ENCODE data around the gene CDC42BPA. TPM values are rescaled to one million over a fixed set of nuclear protein-coding genes. Genes with fewer than 3 reads are reported as not detected.
"Not testable (repeated sequence)": the region's sequence is repeated elsewhere in the genome, so short reads cannot be mapped to it uniquely, and the experiment has no call there.

The CDC42BPA gene
- total RNA-seq, 4 donors from 2014 or later = 16.8 to 26.9 (median 22.5) TPM

- 80 to 84% methylated on average over 3 of the region's 3 CpGs for WGBS, 2 donors
- TF ChIP-seq CTCF (IDR thresholded peaks at IDR 0.05) = no peak
- TF ChIP-seq POLR2A (IDR thresholded peaks at IDR 0.05) = no peak
- intact Hi-C loops (cut with DNase I; ENCODE audit: low total_unique reads) = no loop called here
- H3K4me3 ChIP-seq (ENCODE audit: low read depth, poor library complexity, severe bottlenecking) = no peak overlapping the region
- no peak for DNase-seq (ENCODE audit: low spot score in 2 of 2)
Observed at GRCh38 chr1:227295609-227296008, 22.7 kb downstream of the CDC42BPA start.

- 96 to 97% methylated on average over 2 of the region's 2 CpGs for WGBS, 2 donors
- no peak for DNase-seq (ENCODE audit: low spot score in 2 of 2)
- intact Hi-C loops (cut with DNase I; ENCODE audit: low total_unique reads) = no loop called here
- TF ChIP-seq CTCF (IDR thresholded peaks at IDR 0.05) (no peak), POLR2A (IDR thresholded peaks at IDR 0.05) (no peak)
- H3K4me3 ChIP-seq (ENCODE audit: low read depth, poor library complexity, severe bottlenecking) = no peak overlapping the region
Observed at GRCh38 chr1:227285745-227286144, 32.5 kb downstream of the CDC42BPA start.

- intact Hi-C loops (cut with DNase I; ENCODE audit: low total_unique reads) = no loop called here
- no peak for TF ChIP-seq POLR2A (IDR thresholded peaks at IDR 0.05)
- TF ChIP-seq CTCF (IDR thresholded peaks at IDR 0.05) = no peak
- no peak overlapping the region for H3K4me3 ChIP-seq (ENCODE audit: low read depth, poor library complexity, severe bottlenecking)
- 67 to 80% methylated on average over 1 of the region's 1 CpG for WGBS, 2 donors
- no peak for DNase-seq (ENCODE audit: low spot score in 2 of 2)
Observed at GRCh38 chr1:227281371-227281770, 36.9 kb downstream of the CDC42BPA start.

- TF ChIP-seq CTCF (IDR thresholded peaks at IDR 0.05) (no peak), POLR2A (IDR thresholded peaks at IDR 0.05) (no peak)
- whole genome bisulfite sequencing, 2 donors = 91 to 100% methylated on average over 1 of the region's 1 CpG
Observed at GRCh38 chr1:227280836-227281235, 37.5 kb downstream of the CDC42BPA start.

GRCh38 chr1:227276156-227276693, 42.1 kb downstream of the CDC42BPA start:
- intact Hi-C loops (cut with DNase I; ENCODE audit: low total_unique reads); DNase-seq (ENCODE audit: low spot score in 2 of 2); H3K4me3 ChIP-seq (ENCODE audit: low read depth, poor library complexity, severe bottlenecking): not testable (repeated sequence)
- WGBS, 2 donors = 94 to 97% methylated on average over 39 to 44 of the region's 44 CpGs

More at GRCh38 chr1:227280836-227281235, 37.5 kb downstream of the CDC42BPA start:
- no peak overlapping the region for H3K4me3 ChIP-seq (ENCODE audit: low read depth, poor library complexity, severe bottlenecking)
- no peak for DNase-seq (ENCODE audit: low spot score in 2 of 2)
- intact Hi-C loops (cut with DNase I; ENCODE audit: low total_unique reads) = no loop called here

- TF ChIP-seq CTCF (IDR thresholded peaks at IDR 0.05) (no peak), POLR2A (IDR thresholded peaks at IDR 0.05) (no peak)
- intact Hi-C loops (cut with DNase I; ENCODE audit: low total_unique reads) = no loop called here
- no peak overlapping the region for H3K4me3 ChIP-seq (ENCODE audit: low read depth, poor library complexity, severe bottlenecking)
- 0 to 37% methylated on average over 2 of the region's 2 CpGs for WGBS, 2 donors
- DNase-seq (ENCODE audit: low spot score in 2 of 2) = no peak
Observed at GRCh38 chr1:227273557-227273956, 44.7 kb downstream of the CDC42BPA start.

All from lower leg skin (tissue), 4 donors.